Peyer's patch (tissue), 4 donors: ENCODE data around the gene TUBB2A. TPM values are rescaled to one million over a fixed set of nuclear protein-coding genes. Genes with fewer than 3 reads are reported as not detected.

Experiments used
- DNase-seq, 3 donors: peaks; one replicate each; pipeline ENCODE4 v3.0.0-alpha.2; 2017 to 2019
- H3K27ac ChIP-seq, 4 donors: fragments of 200-600 bp; sonication (generic); one replicate each; pipeline ENCODE4 v1.5.1; 2016 to 2019
- H3K27me3 ChIP-seq, 2 donors: fragments of 200-600 bp; sonication (generic); one replicate each; pipeline ENCODE4 v1.5.1; 2019
- H3K36me3 ChIP-seq, 3 donors: fragments of 200-600 bp; sonication (generic); one replicate each; pipeline ENCODE4 v1.5.1; 2016 to 2019
- H3K4me1 ChIP-seq, 4 donors: fragments of 200-600 bp; sonication (generic); one replicate each; pipeline ENCODE4 v1.5.1; 2016 to 2019
- H3K4me3 ChIP-seq, 4 donors: fragments of 200-600 bp; sonication (generic); 1 replicate in 3 of 4; 2 replicates in 1 of 4; pipeline ENCODE4 v1.5.1; 2016 to 2019; ENCODE audit warnings: mild to moderate bottlenecking in 1 of 4
- H3K9me3 ChIP-seq, 4 donors: fragments of 200-600 bp; sonication (generic); one replicate each; pipeline ENCODE4 v1.5.1; 2016 to 2019; ENCODE audit warnings: mild to moderate bottlenecking in 1 of 4
- POLR2A ChIP-seq, 2 donors: fragments of 450-650 bp; IDR thresholded peaks; one replicate each; pipeline ENCODE4 v1.5.1; 2017; ENCODE audit warnings: antibody characterized with exemption in 2 of 2, mild to moderate bottlenecking in 2 of 2, moderate library complexity in 2 of 2
- total RNA-seq, 4 donors: library from RNA; depleted of rRNA; stranded (reverse); fragments of >200 nt; gene quantifications; one replicate each; pipeline ENCODE4 v1.1.0, GENCODE V29; 2016
- TF ChIP-seq, protein P1 (sequence below), 6 experiments: fragments of 450-650 bp in 4 of 6; fragments of 200-600 bp in 2 of 6; sonication (generic) in 1 of 6; IDR thresholded peaks; one replicate each; pipeline ENCODE4 v1.5.1; 2017 to 2019; ENCODE audit warnings: antibody characterized with exemption in 6 of 6, mild to moderate bottlenecking in 3 of 6, moderate library complexity in 1 of 6

TUBB2A gene
- total RNA-seq, 4 donors from 2014 or later, result 13.2 to 61.6 (median 47.6) TPM

DNA sequence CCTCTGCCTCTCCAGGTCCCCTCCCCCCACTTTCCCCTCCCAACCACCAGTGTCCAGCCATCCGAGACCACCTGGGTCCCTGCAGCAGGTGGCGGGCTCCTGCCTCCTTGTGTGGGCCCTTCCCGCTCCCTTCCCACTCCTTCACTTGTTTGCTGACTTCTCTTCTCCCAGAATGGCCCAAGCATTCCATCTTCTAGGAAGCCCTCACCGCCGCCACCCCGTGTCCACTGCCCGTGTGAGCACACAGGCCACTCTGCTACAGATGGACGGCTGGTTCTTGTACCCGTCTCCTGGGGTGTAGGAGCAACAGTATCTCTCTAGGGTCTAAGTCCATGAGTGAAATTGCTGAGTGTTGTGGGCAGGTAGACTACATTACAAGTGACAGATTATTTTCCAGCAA, 23.8 kb downstream of the TUBB2A start:
- DNase-seq, result no peak
- TF ChIP-seq, protein P1, sequence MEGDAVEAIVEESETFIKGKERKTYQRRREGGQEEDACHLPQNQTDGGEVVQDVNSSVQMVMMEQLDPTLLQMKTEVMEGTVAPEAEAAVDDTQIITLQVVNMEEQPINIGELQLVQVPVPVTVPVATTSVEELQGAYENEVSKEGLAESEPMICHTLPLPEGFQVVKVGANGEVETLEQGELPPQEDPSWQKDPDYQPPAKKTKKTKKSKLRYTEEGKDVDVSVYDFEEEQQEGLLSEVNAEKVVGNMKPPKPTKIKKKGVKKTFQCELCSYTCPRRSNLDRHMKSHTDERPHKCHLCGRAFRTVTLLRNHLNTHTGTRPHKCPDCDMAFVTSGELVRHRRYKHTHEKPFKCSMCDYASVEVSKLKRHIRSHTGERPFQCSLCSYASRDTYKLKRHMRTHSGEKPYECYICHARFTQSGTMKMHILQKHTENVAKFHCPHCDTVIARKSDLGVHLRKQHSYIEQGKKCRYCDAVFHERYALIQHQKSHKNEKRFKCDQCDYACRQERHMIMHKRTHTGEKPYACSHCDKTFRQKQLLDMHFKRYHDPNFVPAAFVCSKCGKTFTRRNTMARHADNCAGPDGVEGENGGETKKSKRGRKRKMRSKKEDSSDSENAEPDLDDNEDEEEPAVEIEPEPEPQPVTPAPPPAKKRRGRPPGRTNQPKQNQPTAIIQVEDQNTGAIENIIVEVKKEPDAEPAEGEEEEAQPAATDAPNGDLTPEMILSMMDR (IDR thresholded peaks at IDR 0.05), result no peak
- TF ChIP-seq POLR2A (IDR thresholded peaks at IDR 0.05), result no peak
- H3K9me3 ChIP-seq, result no peaks in the 10 kb centered on the region
- peaks cover 0 to 17% (median 0%) of the 10 kb centered on the region in 4 donors for H3K4me1 ChIP-seq
- H3K27ac ChIP-seq, result no peak overlapping the region
- H3K36me3 ChIP-seq, result peaks cover 0 to 39% (median 0%) of the 10 kb centered on the region in 3 donors
- H3K27me3 ChIP-seq, result no peaks in the 10 kb centered on the region
- no peak overlapping the region for H3K4me3 ChIP-seq

DNA sequence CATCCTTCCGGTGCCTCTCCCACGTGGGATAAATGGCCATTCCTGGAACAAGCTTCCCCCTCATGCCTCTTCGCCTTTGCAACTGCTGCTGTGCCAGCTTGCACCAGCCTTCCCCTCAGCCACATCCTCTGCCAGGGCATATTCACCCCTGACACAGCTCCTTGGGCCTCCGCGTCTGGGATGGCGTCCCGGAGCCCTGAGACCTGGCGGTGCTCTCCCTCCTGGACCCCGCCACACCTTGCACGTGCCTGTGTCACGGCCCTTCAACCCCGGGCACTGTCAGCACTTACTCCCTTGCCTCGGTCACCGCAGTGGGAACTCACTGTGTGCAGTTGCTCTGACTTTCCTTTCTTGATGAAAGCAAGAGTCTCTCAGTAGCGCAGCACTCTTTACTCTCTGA, 25.6 kb downstream of the TUBB2A start:
- no peak for DNase-seq
- peaks cover 0 to 41% (median 0%) of the 10 kb centered on the region in 3 donors for H3K36me3 ChIP-seq
- TF ChIP-seq POLR2A (IDR thresholded peaks at IDR 0.05), result no peak
- TF ChIP-seq, protein P1 (IDR thresholded peaks at IDR 0.05), result no peak
- no peak overlapping the region for H3K4me3 ChIP-seq
- H3K9me3 ChIP-seq, result no peaks in the 10 kb centered on the region
- no peaks in the 10 kb centered on the region for H3K27me3 ChIP-seq
- peaks cover 0 to 9% (median 0%) of the 10 kb centered on the region in 4 donors for H3K4me1 ChIP-seq
- H3K27ac ChIP-seq, result no peak overlapping the region

DNA sequence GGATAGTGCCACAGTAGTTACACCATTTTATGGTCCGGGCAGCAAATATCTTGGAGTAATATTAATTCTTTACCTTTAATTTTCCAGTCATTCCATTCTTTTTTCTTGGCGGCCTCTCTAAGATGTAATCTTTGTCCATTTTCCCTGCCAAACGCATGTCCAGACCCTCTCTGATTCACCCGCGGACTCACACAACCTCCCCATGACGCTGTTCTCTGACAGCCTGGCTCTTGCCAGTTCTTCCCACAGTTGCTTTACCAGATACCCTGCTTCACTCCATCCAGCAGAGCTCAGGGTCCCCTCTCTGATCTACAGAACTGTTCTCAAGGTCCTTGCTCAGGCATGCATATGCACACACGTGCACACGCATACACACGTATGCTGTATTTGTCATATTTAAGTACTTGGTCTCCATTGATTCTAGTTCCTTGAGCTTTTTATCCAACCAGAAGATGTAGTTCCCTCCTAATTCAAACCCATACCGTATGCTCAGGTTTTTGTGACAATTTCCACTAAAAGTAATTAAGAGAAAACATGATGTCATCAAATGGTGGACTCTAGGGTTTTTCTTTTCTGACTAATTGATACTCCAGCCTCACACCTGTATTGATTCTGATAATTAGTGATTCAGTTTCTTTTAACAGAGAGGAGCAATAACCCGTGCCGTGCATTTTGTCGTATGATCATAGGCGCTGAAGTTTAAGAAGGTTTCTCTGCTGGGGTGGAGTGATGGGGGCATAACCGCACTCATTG, 28.8 kb downstream of the TUBB2A start:
- no peak for TF ChIP-seq POLR2A (IDR thresholded peaks at IDR 0.05)
- TF ChIP-seq, protein P1 (IDR thresholded peaks at IDR 0.05), result no peak
- Histone ChIP-seq H3K36me3 (peaks cover 0 to 40% (median 0%) of the 10 kb centered on the region in 3 donors), H3K4me1 (no peaks in the 10 kb centered on the region), H3K27ac (no peak overlapping the region), H3K9me3 (no peaks in the 10 kb centered on the region), H3K4me3 (no peak overlapping the region), H3K27me3 (no peaks in the 10 kb centered on the region)
- DNase-seq, result no peak

DNA sequence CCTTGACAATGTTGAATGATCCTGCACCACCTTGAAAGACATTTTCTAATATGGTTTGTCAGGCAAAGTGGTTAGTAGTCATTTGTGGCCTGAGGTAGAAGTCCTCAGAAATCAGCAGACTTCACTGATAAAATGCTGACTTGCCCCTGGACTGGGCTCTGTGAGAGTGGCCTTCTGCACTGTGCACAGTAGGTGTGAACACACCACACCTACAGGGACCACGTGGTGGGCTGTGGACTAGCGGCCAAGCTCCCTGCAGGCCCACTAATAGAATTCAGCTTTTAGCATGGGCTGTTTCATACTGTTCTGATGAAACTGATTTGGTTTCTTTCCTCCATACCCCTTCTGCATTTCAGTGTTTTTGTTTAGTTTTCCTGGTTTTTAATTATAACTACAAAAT, 31.5 kb downstream of the TUBB2A start:
- H3K36me3 ChIP-seq, result peaks cover 0 to 29% (median 0%) of the 10 kb centered on the region in 3 donors
- no peaks in the 10 kb centered on the region for H3K9me3 ChIP-seq
- no peak for DNase-seq
- H3K4me1 ChIP-seq, result no peaks in the 10 kb centered on the region
- no peaks in the 10 kb centered on the region for H3K27me3 ChIP-seq
- TF ChIP-seq, protein P1 (IDR thresholded peaks at IDR 0.05), result no peak
- no peak for TF ChIP-seq POLR2A (IDR thresholded peaks at IDR 0.05)
- H3K4me3 ChIP-seq, result no peak overlapping the region
- no peak overlapping the region for H3K27ac ChIP-seq

DNA sequence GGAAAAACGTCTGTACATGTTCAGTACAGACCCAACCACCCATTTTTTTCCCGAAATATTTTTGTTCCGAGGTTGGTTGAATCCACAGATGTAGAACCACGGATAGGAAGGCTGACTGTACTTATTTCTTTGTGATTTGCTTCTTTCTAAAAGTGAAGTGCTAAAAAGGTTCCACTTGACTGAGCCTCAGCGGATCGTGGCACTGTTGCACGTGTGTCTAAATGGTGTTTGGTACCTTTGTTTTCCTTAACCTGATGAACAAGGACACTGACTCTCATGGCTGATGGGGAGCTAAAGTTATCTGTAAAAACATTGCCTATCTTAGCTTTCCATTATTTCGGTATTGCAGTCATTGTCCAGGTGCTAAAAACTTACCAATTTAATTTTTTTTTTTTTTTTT, 32.7 kb downstream of the TUBB2A start:
- no peaks in the 10 kb centered on the region for H3K27me3 ChIP-seq
- TF ChIP-seq, protein P1 (IDR thresholded peaks at IDR 0.05), result no peak
- TF ChIP-seq POLR2A (IDR thresholded peaks at IDR 0.05), result no peak
- H3K27ac ChIP-seq, result no peak overlapping the region
- no peak for DNase-seq
- H3K9me3 ChIP-seq, result no peaks in the 10 kb centered on the region
- H3K4me3 ChIP-seq, result no peak overlapping the region
- peaks cover 0 to 18% (median 0%) of the 10 kb centered on the region in 3 donors for H3K36me3 ChIP-seq
- H3K4me1 ChIP-seq, result no peaks in the 10 kb centered on the region
